Vagina (tissue), 2 donors: ENCODE measurements around the gene NCKAP1.

ENCODE experiments used
- CTCF ChIP-seq, 3 experiments: fragments of 450-650 bp in 2 of 3; fragments of 200-600 bp in 1 of 3; sonication (generic) in 1 of 3; IDR thresholded peaks; one replicate each; pipeline ENCODE4 v1.5.1; 2017 to 2019; ENCODE audit warnings: antibody characterized with exemption in 3 of 3, mild to moderate bottlenecking in 2 of 3, moderate library complexity in 2 of 3
- POLR2A ChIP-seq, 2 donors: fragments of 450-650 bp; IDR thresholded peaks; one replicate each; pipeline ENCODE4 v1.6.1; 2017; ENCODE audit warnings: antibody characterized with exemption in 2 of 2, mild to moderate bottlenecking in 2 of 2, moderate library complexity in 2 of 2
- POLR2AphosphoS5 ChIP-seq, 2 donors: sonication (generic); formaldehyde crosslinking; IDR thresholded peaks; one replicate each; pipeline ENCODE4 v1.9.0; 2017; ENCODE audit warnings: antibody characterized with exemption in 2 of 2, mild to moderate bottlenecking in 2 of 2, low read depth in 1 of 2; ENCODE audit not compliant: insufficient read depth in 1 of 2

GRCh38 chr2:182954789-182955188 is 83.5 kb downstream of the NCKAP1 start:
- TF ChIP-seq CTCF (IDR thresholded peaks at IDR 0.05) (no peak), POLR2A (IDR thresholded peaks at IDR 0.05) (no peak), POLR2AphosphoS5 (IDR thresholded peaks at IDR 0.05; ENCODE audit: insufficient read depth in 1 of 2, low read depth in 1 of 2) (no peak)
